NB4 (cell line): ENCODE data around the gene DSCAM.

Experiments used
- POLR2A ChIP-seq: IDR thresholded peaks from 2 replicates; pipeline ENCODE4 v1.6.1; 2011; ENCODE audit warnings: mild to moderate bottlenecking; ENCODE audit not compliant: insufficient read length; ENCODE audit errors: extremely low read depth
- TF ChIP-seq, protein P1 (sequence below): IDR thresholded peaks from one replicate; pipeline ENCODE4 v1.5.1; 2012; ENCODE audit warnings: low read depth, low read length
- TF ChIP-seq, protein P2 (sequence below): IDR thresholded peaks from 2 replicates; pipeline ENCODE4 v1.6.1; 2011; ENCODE audit warnings: low read depth, low read length

DNA sequence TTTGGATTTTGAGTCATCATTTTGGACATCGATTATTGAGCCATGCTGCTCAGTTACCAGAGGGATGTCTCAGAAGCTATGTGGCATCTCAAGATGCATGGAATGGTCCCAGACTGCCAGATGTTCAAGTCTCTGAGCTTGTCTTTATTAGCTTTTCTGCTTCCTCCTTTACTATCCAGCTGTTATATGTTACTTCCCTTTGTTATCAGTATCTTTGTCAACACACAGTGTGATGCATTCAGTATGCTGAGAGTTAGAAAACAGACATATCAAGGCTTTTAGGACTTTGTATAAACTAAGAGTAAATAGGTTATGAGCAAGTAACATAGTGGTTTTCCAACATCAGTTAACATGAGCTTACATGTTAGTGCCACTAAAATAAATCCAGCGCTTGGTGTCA is 474.5 kb downstream of the DSCAM start:
- TF ChIP-seq, protein P1, sequence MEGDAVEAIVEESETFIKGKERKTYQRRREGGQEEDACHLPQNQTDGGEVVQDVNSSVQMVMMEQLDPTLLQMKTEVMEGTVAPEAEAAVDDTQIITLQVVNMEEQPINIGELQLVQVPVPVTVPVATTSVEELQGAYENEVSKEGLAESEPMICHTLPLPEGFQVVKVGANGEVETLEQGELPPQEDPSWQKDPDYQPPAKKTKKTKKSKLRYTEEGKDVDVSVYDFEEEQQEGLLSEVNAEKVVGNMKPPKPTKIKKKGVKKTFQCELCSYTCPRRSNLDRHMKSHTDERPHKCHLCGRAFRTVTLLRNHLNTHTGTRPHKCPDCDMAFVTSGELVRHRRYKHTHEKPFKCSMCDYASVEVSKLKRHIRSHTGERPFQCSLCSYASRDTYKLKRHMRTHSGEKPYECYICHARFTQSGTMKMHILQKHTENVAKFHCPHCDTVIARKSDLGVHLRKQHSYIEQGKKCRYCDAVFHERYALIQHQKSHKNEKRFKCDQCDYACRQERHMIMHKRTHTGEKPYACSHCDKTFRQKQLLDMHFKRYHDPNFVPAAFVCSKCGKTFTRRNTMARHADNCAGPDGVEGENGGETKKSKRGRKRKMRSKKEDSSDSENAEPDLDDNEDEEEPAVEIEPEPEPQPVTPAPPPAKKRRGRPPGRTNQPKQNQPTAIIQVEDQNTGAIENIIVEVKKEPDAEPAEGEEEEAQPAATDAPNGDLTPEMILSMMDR: no peak
- no peak for TF ChIP-seq POLR2A
- TF ChIP-seq, protein P2, sequence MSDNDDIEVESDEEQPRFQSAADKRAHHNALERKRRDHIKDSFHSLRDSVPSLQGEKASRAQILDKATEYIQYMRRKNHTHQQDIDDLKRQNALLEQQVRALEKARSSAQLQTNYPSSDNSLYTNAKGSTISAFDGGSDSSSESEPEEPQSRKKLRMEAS: no peak
